KMS-11 (cell line): ENCODE data around the gene FBXO38.

Source experiments
- H2AFZ ChIP-seq: fragments of 200-600 bp; sonication (generic); 2 replicates; pipeline ENCODE4 v1.6.1; 2016; ENCODE audit warnings: antibody characterized with exemption, mixed run types, low read depth
- H3K27ac ChIP-seq: fragments of 200-600 bp; sonication (generic); 2 replicates; pipeline ENCODE4 v1.6.1; 2016; ENCODE audit warnings: mild to moderate bottlenecking, mixed run types
- H3K27me3 ChIP-seq: fragments of 200-600 bp; sonication (generic); 2 replicates; pipeline ENCODE4 v1.6.1; 2017; ENCODE audit warnings: mild to moderate bottlenecking, low read depth, mixed run types, moderate library complexity; ENCODE audit not compliant: insufficient read depth
- H3K36me3 ChIP-seq: fragments of 200-600 bp; sonication (generic); 2 replicates; pipeline ENCODE4 v1.6.1; 2017; ENCODE audit warnings: mild to moderate bottlenecking, mixed run types; ENCODE audit not compliant: insufficient read depth
- H3K4me1 ChIP-seq: fragments of 200-600 bp; sonication (generic); 2 replicates; pipeline ENCODE4 v1.6.1; 2016; ENCODE audit warnings: mild to moderate bottlenecking, low read depth, mixed run types; ENCODE audit not compliant: poor library complexity, severe bottlenecking
- H3K4me2 ChIP-seq: fragments of 200-600 bp; sonication (generic); 2 replicates; pipeline ENCODE4 v1.7.0; 2016; ENCODE audit warnings: mild to moderate bottlenecking, mixed run types
- H3K4me3 ChIP-seq: fragments of 200-600 bp; sonication (generic); IDR thresholded peaks from 2 replicates; pipeline ENCODE4 v1.6.1; 2017; ENCODE audit warnings: low read depth, low read length, mixed read lengths; ENCODE audit not compliant: insufficient read depth
- H3K79me2 ChIP-seq: fragments of 200-600 bp; sonication (generic); 2 replicates; pipeline ENCODE4 v1.6.1; 2016; ENCODE audit warnings: low read depth, mixed run types; ENCODE audit not compliant: insufficient read depth
- H3K9ac ChIP-seq: fragments of 200-600 bp; sonication (generic); 2 replicates; pipeline ENCODE4 v1.6.1; 2016; ENCODE audit warnings: mild to moderate bottlenecking, mixed run types
- H4K20me1 ChIP-seq: fragments of 200-600 bp; sonication (generic); 2 replicates; pipeline ENCODE4 v1.6.1; 2016; ENCODE audit warnings: mild to moderate bottlenecking, mixed run types; ENCODE audit not compliant: insufficient read depth
- TF ChIP-seq, protein P1 (sequence below): fragments of 200-600 bp; sonication (generic); conservative IDR thresholded peaks from 2 replicates; pipeline ENCODE4 v1.6.1; 2017; ENCODE audit warnings: low read depth, mild to moderate bottlenecking, antibody characterized with exemption, low read length, moderate library complexity, mixed read lengths

Gene FBXO38

DNA sequence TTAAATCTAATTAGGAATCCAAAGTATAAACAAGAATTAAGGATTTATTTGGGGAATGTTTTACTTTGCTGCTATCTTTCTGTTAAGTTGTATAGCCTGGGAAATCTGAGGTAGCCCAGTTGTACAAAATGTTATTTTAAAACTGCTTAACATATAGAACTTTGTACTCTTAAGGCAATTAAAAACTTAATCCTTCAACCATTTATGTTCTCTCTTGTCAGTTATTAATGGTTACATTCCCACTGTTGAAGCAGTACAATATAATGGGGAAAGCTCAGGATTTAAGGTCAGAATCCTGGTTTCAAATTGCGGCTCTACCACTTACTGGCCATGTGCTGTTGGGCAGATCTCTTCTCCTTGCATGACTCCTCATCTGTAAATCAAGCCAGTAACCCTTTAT, 32.7 kb downstream of the FBXO38 start:
- H3K4me1 ChIP-seq: no peaks in the 10 kb centered on the region
- no peaks in the 10 kb centered on the region for H3K79me2 ChIP-seq
- H3K27ac ChIP-seq: no peak overlapping the region
- no peak overlapping the region for H3K4me2 ChIP-seq
- no peak overlapping the region for H3K4me3 ChIP-seq
- no peaks in the 10 kb centered on the region for H3K36me3 ChIP-seq
- TF ChIP-seq, protein P1, sequence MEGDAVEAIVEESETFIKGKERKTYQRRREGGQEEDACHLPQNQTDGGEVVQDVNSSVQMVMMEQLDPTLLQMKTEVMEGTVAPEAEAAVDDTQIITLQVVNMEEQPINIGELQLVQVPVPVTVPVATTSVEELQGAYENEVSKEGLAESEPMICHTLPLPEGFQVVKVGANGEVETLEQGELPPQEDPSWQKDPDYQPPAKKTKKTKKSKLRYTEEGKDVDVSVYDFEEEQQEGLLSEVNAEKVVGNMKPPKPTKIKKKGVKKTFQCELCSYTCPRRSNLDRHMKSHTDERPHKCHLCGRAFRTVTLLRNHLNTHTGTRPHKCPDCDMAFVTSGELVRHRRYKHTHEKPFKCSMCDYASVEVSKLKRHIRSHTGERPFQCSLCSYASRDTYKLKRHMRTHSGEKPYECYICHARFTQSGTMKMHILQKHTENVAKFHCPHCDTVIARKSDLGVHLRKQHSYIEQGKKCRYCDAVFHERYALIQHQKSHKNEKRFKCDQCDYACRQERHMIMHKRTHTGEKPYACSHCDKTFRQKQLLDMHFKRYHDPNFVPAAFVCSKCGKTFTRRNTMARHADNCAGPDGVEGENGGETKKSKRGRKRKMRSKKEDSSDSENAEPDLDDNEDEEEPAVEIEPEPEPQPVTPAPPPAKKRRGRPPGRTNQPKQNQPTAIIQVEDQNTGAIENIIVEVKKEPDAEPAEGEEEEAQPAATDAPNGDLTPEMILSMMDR: no peak
- no peak overlapping the region for H3K9ac ChIP-seq
- no peak overlapping the region for H2AFZ ChIP-seq
- no peaks in the 10 kb centered on the region for H4K20me1 ChIP-seq
- H3K27me3 ChIP-seq: no peaks in the 10 kb centered on the region

DNA sequence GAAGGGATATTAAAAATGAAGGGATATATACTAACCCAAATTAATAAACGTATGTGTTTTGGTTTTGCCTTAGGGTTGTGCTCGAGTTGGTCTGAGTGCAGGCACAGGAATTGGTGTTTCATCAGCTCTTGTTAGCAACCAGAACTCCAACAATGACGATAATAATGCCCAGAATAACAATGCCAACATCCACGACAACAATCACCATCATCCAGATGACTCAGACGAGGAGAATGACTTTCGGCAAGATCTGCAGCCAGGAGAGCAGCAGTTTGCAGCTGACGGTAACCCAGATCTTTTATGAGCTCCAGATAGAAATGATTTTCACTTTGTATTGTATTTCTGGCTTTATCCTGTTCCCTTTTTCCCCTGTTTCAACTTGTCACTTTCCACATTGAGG, 33.2 kb downstream of the FBXO38 start:
- H4K20me1 ChIP-seq: no peaks in the 10 kb centered on the region
- TF ChIP-seq, protein P1: no peak
- H3K79me2 ChIP-seq: no peaks in the 10 kb centered on the region
- no peak overlapping the region for H3K4me2 ChIP-seq
- H3K4me1 ChIP-seq: no peaks in the 10 kb centered on the region
- no peak overlapping the region for H3K9ac ChIP-seq
- no peak overlapping the region for H2AFZ ChIP-seq
- H3K27me3 ChIP-seq: no peaks in the 10 kb centered on the region
- H3K36me3 ChIP-seq: no peaks in the 10 kb centered on the region
- no peak overlapping the region for H3K27ac ChIP-seq
- H3K4me3 ChIP-seq: no peak overlapping the region

DNA sequence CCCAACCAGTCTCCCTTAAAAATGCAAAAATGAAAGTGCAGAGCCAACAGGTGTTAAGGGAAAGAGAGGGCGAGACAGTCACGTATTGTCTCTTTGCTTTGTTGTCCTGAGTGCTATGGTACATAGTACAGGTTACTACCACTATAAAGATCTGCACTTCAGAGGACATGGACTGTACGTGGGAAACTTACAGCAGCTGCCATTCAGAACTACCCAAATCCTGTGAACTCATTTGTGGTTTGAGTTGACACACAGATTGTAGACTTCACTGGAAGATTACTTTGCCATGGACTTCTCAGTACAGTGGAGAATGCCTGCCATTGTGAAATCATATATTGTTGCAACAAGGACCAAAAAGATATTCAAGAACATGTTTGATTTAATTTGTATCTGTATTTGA, 34.8 kb downstream of the FBXO38 start:
- Histone ChIP-seq H4K20me1 (no peaks in the 10 kb centered on the region), H3K36me3 (no peaks in the 10 kb centered on the region; the same call in 1 of the 2 replicates)

DNA sequence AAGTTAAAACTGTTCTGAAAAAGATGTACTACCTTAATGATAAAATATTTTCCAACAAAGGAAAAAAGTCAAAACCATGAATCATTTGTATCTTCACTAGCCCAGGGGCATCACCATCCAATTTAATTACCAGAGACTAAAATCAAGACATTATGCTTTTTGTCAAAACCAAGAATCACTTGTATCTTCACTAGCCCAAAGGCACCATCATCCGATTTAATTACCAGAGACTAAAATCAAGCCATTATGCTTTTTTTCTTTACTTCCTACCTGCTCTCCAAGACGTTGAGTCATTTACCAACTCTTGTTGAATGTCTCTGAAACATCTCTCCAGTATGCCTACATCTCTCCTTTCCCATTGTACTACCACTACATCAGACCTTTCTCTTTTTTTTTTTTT, 37.9 kb downstream of the FBXO38 start:
- H3K79me2 ChIP-seq: no peaks in the 10 kb centered on the region
- no peak overlapping the region for H3K9ac ChIP-seq
- TF ChIP-seq, protein P1: no peak
- H3K4me1 ChIP-seq: no peaks in the 10 kb centered on the region
- no peak overlapping the region for H3K4me3 ChIP-seq
- no peak overlapping the region for H3K27ac ChIP-seq
- H3K27me3 ChIP-seq: no peaks in the 10 kb centered on the region
- no peaks in the 10 kb centered on the region for H4K20me1 ChIP-seq
- H3K36me3 ChIP-seq: no peaks in the 10 kb centered on the region; the same call in 1 of the 2 replicates
- H2AFZ ChIP-seq: no peak overlapping the region
- no peak overlapping the region for H3K4me2 ChIP-seq

More for the DNA sequence above, 34.8 kb downstream of the FBXO38 start:
- Histone ChIP-seq H3K4me3 (no peak overlapping the region), H3K27ac (no peak overlapping the region), H3K9ac (no peak overlapping the region), H2AFZ (no peak overlapping the region), H3K4me1 (no peaks in the 10 kb centered on the region), H3K4me2 (no peak overlapping the region), H3K79me2 (no peaks in the 10 kb centered on the region), H3K27me3 (no peaks in the 10 kb centered on the region)
- TF ChIP-seq, protein P1: no peak
